HG03045 (cell line): ENCODE results near the gene LMAN2.

Experiments used
- ATAC-seq: cut with Tn5 transposase; IDR thresholded peaks from one replicate; pipeline ENCODE4 v1.9.1; 2021; ENCODE audit warnings: mild to moderate bottlenecking, moderate library complexity; ENCODE audit not compliant: unreplicated experiment

The LMAN2 gene

GRCh38 chr5:177290816-177291596 lies 60.5 kb downstream of the LMAN2 start:
- no peak for ATAC-seq

GRCh38 chr5:177288191-177288590 lies 63.3 kb downstream of the LMAN2 start:
- ATAC-seq, result no peak
